H9 (cell line): ENCODE measurements around the gene LAMA5. TPM values are rescaled to one million over a fixed set of nuclear protein-coding genes. Genes with fewer than 3 reads are reported as not detected.

Experiments used
- DNase-seq: peaks from one replicate; pipeline ENCODE4 v3.0.0-alpha.2; 2017
- H2AFZ ChIP-seq: one replicate; pipeline ENCODE4 v1.6.1; 2013; ENCODE audit warnings: mild to moderate bottlenecking, low read length, control low read depth, moderate library complexity
- H2AK5ac ChIP-seq: 2 replicates; pipeline ENCODE4 v1.6.1; 2013; ENCODE audit warnings: low read length, control low read depth, mixed read lengths; ENCODE audit not compliant: insufficient read length
- H2BK120ac ChIP-seq: one replicate; pipeline ENCODE4 v1.6.1; 2013; ENCODE audit warnings: low read depth, mild to moderate bottlenecking, low read length, control low read depth, inconsistent platforms; ENCODE audit not compliant: poor library complexity, severe bottlenecking
- H2BK12ac ChIP-seq: 2 replicates; pipeline ENCODE4 v1.6.1; 2013; ENCODE audit warnings: low read length, control low read depth, mixed read lengths, low read depth; ENCODE audit not compliant: insufficient read length
- H2BK15ac ChIP-seq: 2 replicates; pipeline ENCODE4 v1.6.1; 2013; ENCODE audit warnings: low read depth, low read length, control low read depth
- H2BK20ac ChIP-seq: one replicate; pipeline ENCODE4 v1.6.1; 2013; ENCODE audit warnings: low read depth, mild to moderate bottlenecking, low read length, control low read depth, inconsistent platforms; ENCODE audit not compliant: poor library complexity, severe bottlenecking
- H2BK5ac ChIP-seq: 2 replicates; pipeline ENCODE4 v1.6.1; 2013; ENCODE audit warnings: low read length, control low read depth, mixed read lengths; ENCODE audit not compliant: insufficient read length
- H3K14ac ChIP-seq: 2 replicates; pipeline ENCODE4 v1.6.1; 2013; ENCODE audit warnings: low read length, control low read depth; ENCODE audit not compliant: insufficient read depth
- H3K18ac ChIP-seq: 2 replicates; pipeline ENCODE4 v1.6.1; 2013; ENCODE audit warnings: low read depth, mild to moderate bottlenecking, mixed read lengths, low read length, control low read depth; ENCODE audit not compliant: insufficient read length
- H3K23ac ChIP-seq: 2 replicates; pipeline ENCODE4 v1.6.1; 2013; ENCODE audit warnings: low read length, control low read depth, mixed read lengths, low read depth; ENCODE audit not compliant: insufficient read length
- H3K23me2 ChIP-seq: 2 replicates; pipeline ENCODE4 v1.6.1; 2013; ENCODE audit warnings: low read depth, mild to moderate bottlenecking, mixed read lengths, low read length, control low read depth; ENCODE audit not compliant: insufficient read length, poor library complexity, severe bottlenecking
- H3K27ac ChIP-seq: 2 replicates; pipeline ENCODE4 v1.5.1; 2013; ENCODE audit warnings: low read length, control low read depth, mixed read lengths, low read depth; ENCODE audit not compliant: insufficient read length
- H3K27me3 ChIP-seq: 2 replicates; pipeline ENCODE4 v1.6.1; 2013; ENCODE audit warnings: low read length, control low read depth, inconsistent platforms; ENCODE audit not compliant: insufficient read depth
- H3K4ac ChIP-seq: 2 replicates; pipeline ENCODE4 v1.6.1; 2013; ENCODE audit warnings: low read depth, mild to moderate bottlenecking, control low read depth, inconsistent platforms, low read length, moderate library complexity
- H3K4me1 ChIP-seq: 2 replicates; pipeline ENCODE4 v1.6.1; 2013; ENCODE audit warnings: low read length, control low read depth, inconsistent platforms; ENCODE audit not compliant: insufficient read depth
- H3K4me2 ChIP-seq: 2 replicates; pipeline ENCODE4 v1.6.1; 2013; ENCODE audit warnings: low read length, control low read depth, mixed read lengths; ENCODE audit not compliant: insufficient read length, insufficient read depth
- H3K56ac ChIP-seq: 2 replicates; pipeline ENCODE4 v1.6.1; 2013; ENCODE audit warnings: low read depth, mild to moderate bottlenecking, mixed read lengths, low read length, control low read depth; ENCODE audit not compliant: insufficient read length
- H3K79me1 ChIP-seq: 2 replicates; pipeline ENCODE4 v1.6.1; 2013; ENCODE audit warnings: low read depth, mild to moderate bottlenecking, moderate library complexity, low read length, control low read depth, inconsistent platforms; ENCODE audit not compliant: insufficient read depth, poor library complexity, severe bottlenecking
- H3K79me2 ChIP-seq: 2 replicates; pipeline ENCODE4 v1.6.1; 2013; ENCODE audit warnings: low read length, control low read depth, inconsistent platforms; ENCODE audit not compliant: insufficient read depth
- H3K9ac ChIP-seq: 2 replicates; pipeline ENCODE4 v1.6.1; 2013; ENCODE audit warnings: low read length, control low read depth, mixed read lengths; ENCODE audit not compliant: insufficient read length; ENCODE audit errors: extremely low read depth
- H3K9me3 ChIP-seq: one replicate; pipeline ENCODE4 v1.6.1; 2013; ENCODE audit warnings: low read depth, low read length, inconsistent platforms; ENCODE audit not compliant: control insufficient read depth
- H3T11ph ChIP-seq: one replicate; pipeline ENCODE4 v1.6.1; 2013; ENCODE audit warnings: mild to moderate bottlenecking, low read length, control low read depth, inconsistent platforms
- H4K20me1 ChIP-seq: one replicate; pipeline ENCODE4 v1.6.1; 2013; ENCODE audit not compliant: control insufficient read depth, insufficient read length, insufficient read depth
- H4K5ac ChIP-seq: 2 replicates; pipeline ENCODE4 v1.6.1; 2013; ENCODE audit warnings: low read depth, mild to moderate bottlenecking, mixed read lengths, low read length, control low read depth; ENCODE audit not compliant: insufficient read length
- H4K8ac ChIP-seq: replicated peaks from 2 replicates; pipeline ENCODE4 v1.6.1; 2013; ENCODE audit warnings: low read length, control low read depth, mixed read lengths, low read depth; ENCODE audit not compliant: insufficient read length
- H4K91ac ChIP-seq: 2 replicates; pipeline ENCODE4 v1.6.1; 2013; ENCODE audit warnings: low read depth, mild to moderate bottlenecking, moderate library complexity, mixed read lengths, low read length, control low read depth; ENCODE audit not compliant: insufficient read length
- H3K27ac Mint-ChIP-seq, 3 experiments: 2 replicates in 2 of 3; 3 replicates in 1 of 3; pipeline ENCODE4 v1.8.0; 2020 to 2021; ENCODE audit warnings: mixed read lengths in 3 of 3, mild to moderate bottlenecking in 1 of 3, moderate library complexity in 1 of 3
- H3K27me3 Mint-ChIP-seq: 2 replicates; pipeline ENCODE4 v1.8.0; 2021; ENCODE audit warnings: low read depth, mild to moderate bottlenecking, moderate library complexity, mixed read lengths
- H3K36me3 Mint-ChIP-seq, 3 experiments: 2 replicates in 2 of 3; 3 replicates in 1 of 3; pipeline ENCODE4 v1.8.0; 2020 to 2021; ENCODE audit warnings: low read depth in 3 of 3, mixed read lengths in 3 of 3; ENCODE audit not compliant: insufficient read depth in 1 of 3
- H3K4me1 Mint-ChIP-seq, 2 experiments: 2 replicates each; pipeline ENCODE4 v1.8.0; 2020; ENCODE audit warnings: mixed read lengths in 2 of 2
- H3K4me3 Mint-ChIP-seq, 2 experiments: 2 replicates in 1 of 2; 3 replicates in 1 of 2; pipeline ENCODE4 v1.8.0; 2020 to 2021; ENCODE audit warnings: mild to moderate bottlenecking in 2 of 2, mixed read lengths in 2 of 2, moderate library complexity in 1 of 2
- H3K9me3 Mint-ChIP-seq, 2 experiments: 2 replicates in 1 of 2; 3 replicates in 1 of 2; pipeline ENCODE4 v1.8.0; 2020; ENCODE audit warnings: mild to moderate bottlenecking in 2 of 2, mixed read lengths in 2 of 2, moderate library complexity in 1 of 2
- CTCF ChIP-seq: fragments of 200-600 bp; sonication (generic); conservative IDR thresholded peaks from 3 replicates; pipeline ENCODE4 v1.8.0; 2021; ENCODE audit warnings: antibody characterized with exemption, mild to moderate bottlenecking
- WGBS: extraction: QIAGEN DNeasy Blood & Tissue Kit; methylation state at CpG from one replicate; pipeline ENCODE4 v1.1.7; 2013; ENCODE audit warnings: missing lambda C conversion rate, low lambda C conversion rate, mixed read lengths; ENCODE audit not compliant: insufficient read length; ENCODE audit errors: extremely low coverage; 5-methylcytosine and 5-hydroxymethylcytosine counted together
- total RNA-seq: library from RNA; stranded (reverse); gene quantifications from 2 replicates; pipeline ENCODE4 v1.2.1, GENCODE V29; 2021

Gene LAMA5
- total RNA-seq, 1 experiment from 2014 or later: 200 TPM

- Histone ChIP-seq H4K91ac (no peak overlapping the region), H2BK12ac (no peak overlapping the region), H2BK20ac (no peak overlapping the region), H2BK15ac (no peak overlapping the region), H3T11ph (no peak overlapping the region), H4K20me1 (no peaks in the 10 kb centered on the region), H3K79me1 (no peaks in the 10 kb centered on the region), H2BK120ac (no peak overlapping the region), H3K27me3 (no peaks in the 10 kb centered on the region), H3K18ac (no peak overlapping the region), H3K79me2 (no peaks in the 10 kb centered on the region), H3K4me2 (no peak overlapping the region), H4K5ac (no peak overlapping the region), H3K4me1 (no peaks in the 10 kb centered on the region), H2AK5ac (no peak overlapping the region), H4K8ac (no peak overlapping the region), H3K9ac (no peak overlapping the region), H3K56ac (no peak overlapping the region), H2AFZ (no peak overlapping the region), H3K4ac (no peak overlapping the region), H3K27ac (no peak overlapping the region), H3K23me2 (no peaks in the 10 kb centered on the region), H3K9me3 (no peaks in the 10 kb centered on the region), H3K23ac (no peak overlapping the region), H2BK5ac (no peak overlapping the region), H3K14ac (no peak overlapping the region)
- Mint-ChIP-seq H3K27ac (no peak overlapping the region), H3K4me1 (peaks cover 7 to 11% of the 10 kb centered on the region in 2 experiments), H3K9me3 (peaks cover 9 to 18% of the 10 kb centered on the region in 2 experiments), H3K27me3 (no peaks in the 10 kb centered on the region; the same call in 1 of the 2 replicates), H3K36me3 (peaks cover 13 to 55% (median 52%) of the 10 kb centered on the region in 3 experiments), H3K4me3 (no peak overlapping the region)
- no peak for DNase-seq
- WGBS: no CpG with 5 or more reads among the region's 23 CpGs
- no peak for TF ChIP-seq CTCF
Measured at GRCh38 chr20:62350629-62351422, 16.3 kb downstream of the LAMA5 start.
